Measurements from ENCODE around the gene FKBP9. TPM values are rescaled to one million over a fixed set of nuclear protein-coding genes. Genes with fewer than 3 reads are reported as not detected.

Gene FKBP9
- polyA plus RNA-seq, 2 of the 4 experiments (the other 2 are of a cell fraction) = 112 to 140 TPM

DNA sequence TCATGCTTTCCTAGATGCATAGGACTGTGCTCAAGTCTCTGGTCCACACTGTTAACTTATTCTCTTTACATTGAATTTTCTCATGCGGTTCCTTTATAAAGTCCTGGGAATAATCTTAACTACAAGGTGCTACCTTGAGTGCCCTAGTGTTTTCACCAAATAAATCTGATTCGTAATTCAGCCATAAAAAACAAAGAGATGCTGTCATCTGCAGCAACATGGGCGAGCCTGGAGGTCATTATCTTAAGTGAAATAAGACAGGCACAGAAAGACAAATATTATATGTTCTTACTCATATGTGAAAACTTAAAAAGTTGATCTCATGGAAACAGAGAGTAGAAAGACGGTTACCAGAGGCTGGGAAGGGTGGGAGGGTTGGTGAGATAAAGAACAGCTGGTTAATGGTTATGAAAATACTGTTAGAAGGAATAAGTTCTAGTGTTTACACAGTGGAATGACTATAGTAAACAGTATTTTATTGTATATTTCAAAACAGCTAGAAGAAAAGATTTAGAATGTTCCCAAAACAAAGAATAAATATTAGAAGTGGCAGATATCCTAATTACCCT, 67.0 kb downstream of the FKBP9 start (continued):
- TF ChIP-seq TFCP2L1 (CRISPR knock-in tag; IDR thresholded peaks at IDR 0.05) (no peak), SREBF2 (IDR thresholded peaks at IDR 0.05) (no peak), BHLHE40 (IDR thresholded peaks at IDR 0.05; ENCODE audit: low read depth, low read length) (no peak)

- POLR2A ChIA-PET = no interaction called here
- Histone ChIP-seq H3K4me1 (peaks cover 34% of the 10 kb centered on the region), H3K4me3 (no peak overlapping the region), H3K27ac (no peak overlapping the region), H3K9me3 (no peaks in the 10 kb centered on the region), H3K4me2 (no peak overlapping the region)
- 85% methylated on average over 2 of the region's 2 CpGs for WGBS (ENCODE audit: missing lambda C conversion rate)
- CTCF ChIA-PET = interaction anchor here (1.2 kb wide), 1 partner anchor 73 kb away, joined by 3 read pairs; no protein-coding TSS in a partner anchor
- peak in 1 of 2 experiments; percentile 13 for DNase-seq (ENCODE audit: low read depth in 1 of 2, low spot score in 1 of 2)
- TF ChIP-seq SREBF2 (IDR thresholded peaks at IDR 0.05) = no peak
- no peak for TF ChIP-seq ZSCAN20 (CRISPR knock-in tag; IDR thresholded peaks at IDR 0.05)
- TF ChIP-seq, protein P1, sequence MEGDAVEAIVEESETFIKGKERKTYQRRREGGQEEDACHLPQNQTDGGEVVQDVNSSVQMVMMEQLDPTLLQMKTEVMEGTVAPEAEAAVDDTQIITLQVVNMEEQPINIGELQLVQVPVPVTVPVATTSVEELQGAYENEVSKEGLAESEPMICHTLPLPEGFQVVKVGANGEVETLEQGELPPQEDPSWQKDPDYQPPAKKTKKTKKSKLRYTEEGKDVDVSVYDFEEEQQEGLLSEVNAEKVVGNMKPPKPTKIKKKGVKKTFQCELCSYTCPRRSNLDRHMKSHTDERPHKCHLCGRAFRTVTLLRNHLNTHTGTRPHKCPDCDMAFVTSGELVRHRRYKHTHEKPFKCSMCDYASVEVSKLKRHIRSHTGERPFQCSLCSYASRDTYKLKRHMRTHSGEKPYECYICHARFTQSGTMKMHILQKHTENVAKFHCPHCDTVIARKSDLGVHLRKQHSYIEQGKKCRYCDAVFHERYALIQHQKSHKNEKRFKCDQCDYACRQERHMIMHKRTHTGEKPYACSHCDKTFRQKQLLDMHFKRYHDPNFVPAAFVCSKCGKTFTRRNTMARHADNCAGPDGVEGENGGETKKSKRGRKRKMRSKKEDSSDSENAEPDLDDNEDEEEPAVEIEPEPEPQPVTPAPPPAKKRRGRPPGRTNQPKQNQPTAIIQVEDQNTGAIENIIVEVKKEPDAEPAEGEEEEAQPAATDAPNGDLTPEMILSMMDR (IDR thresholded peaks at IDR 0.05) = no peak
- TF ChIP-seq POLR2AphosphoS2 (conservative IDR thresholded peaks at IDR 0.05; ENCODE audit: low read length) = no peak
- TF ChIP-seq NFE2L2 (conservative IDR thresholded peaks at IDR 0.05; ENCODE audit: low read length) = no peak
- TF ChIP-seq, protein P2, sequence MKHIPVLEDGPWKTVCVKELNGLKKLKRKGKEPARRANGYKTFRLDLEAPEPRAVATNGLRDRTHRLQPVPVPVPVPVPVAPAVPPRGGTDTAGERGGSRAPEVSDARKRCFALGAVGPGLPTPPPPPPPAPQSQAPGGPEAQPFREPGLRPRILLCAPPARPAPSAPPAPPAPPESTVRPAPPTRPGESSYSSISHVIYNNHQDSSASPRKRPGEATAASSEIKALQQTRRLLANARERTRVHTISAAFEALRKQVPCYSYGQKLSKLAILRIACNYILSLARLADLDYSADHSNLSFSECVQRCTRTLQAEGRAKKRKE (CRISPR knock-in tag; IDR thresholded peaks at IDR 0.05; ENCODE audit: low read depth) = no peak
- no peak for TF ChIP-seq MYC (IDR thresholded peaks at IDR 0.05; ENCODE audit: borderline replicate concordance, low read length)
- no peak for TF ChIP-seq RAD21 (conservative IDR thresholded peaks at IDR 0.05 in 1 of 2, IDR thresholded peaks at IDR 0.05 in 1 of 2)
- no peak for TF ChIP-seq HMGXB4 (CRISPR knock-in tag; IDR thresholded peaks at IDR 0.05; ENCODE audit: borderline replicate concordance)
- no peak for ATAC-seq
- FAIRE-seq = no peak
Measured at GRCh38 chr7:33035776-33036175, 78.5 kb downstream of the FKBP9 start.

GRCh38 chr7:33038639-33039038, 81.4 kb downstream of the FKBP9 start:
- TF ChIP-seq NPAS2 (CRISPR knock-in tag; IDR thresholded peaks at IDR 0.05; ENCODE audit: borderline replicate concordance) = no peak
- TF ChIP-seq ESRRA (IDR thresholded peaks at IDR 0.05; ENCODE audit: borderline replicate concordance, low read length) = no peak
- TF ChIP-seq RAD21 (conservative IDR thresholded peaks at IDR 0.05 in 1 of 2, IDR thresholded peaks at IDR 0.05 in 1 of 2) = no peak
- no peak for TF ChIP-seq NFE2L2 (conservative IDR thresholded peaks at IDR 0.05; ENCODE audit: low read length)
- no peak for TF ChIP-seq USF2 (IDR thresholded peaks at IDR 0.05)
- no peak for TF ChIP-seq SMC3 (IDR thresholded peaks at IDR 0.05)
- no peak for TF ChIP-seq HES2 (IDR thresholded peaks at IDR 0.05)
- no peak for TF ChIP-seq HEYL (CRISPR knock-in tag; IDR thresholded peaks at IDR 0.05)
- no peak for TF ChIP-seq RFX5 (IDR thresholded peaks at IDR 0.05)
- no peak for FAIRE-seq

More at GRCh38 chr7:33038639-33039038, 81.4 kb downstream of the FKBP9 start:
- H3K4me3 ChIP-seq = no peak overlapping the region
- no peak overlapping the region for H3K27ac ChIP-seq
- 49% methylated on average over 2 of the region's 2 CpGs for WGBS (ENCODE audit: missing lambda C conversion rate)
- DNase-seq (ENCODE audit: low read depth in 1 of 2, low spot score in 1 of 2) = no peak
- H3K4me2 ChIP-seq = peak overlapping the region; percentile 89
- CTCF ChIA-PET = no interaction called here
- no peaks in the 10 kb centered on the region for H3K9me3 ChIP-seq
- POLR2A ChIA-PET = no interaction called here
- no peak for ATAC-seq
- peaks cover 62% of the 10 kb centered on the region for H3K4me1 ChIP-seq
